DND-41 (cell line): ENCODE measurements around the gene DACH1.

Source experiments
- EZH2 ChIP-seq: IDR thresholded peaks from 3 replicates; pipeline ENCODE4 v1.6.1; 2012; ENCODE audit warnings: borderline replicate concordance, low read depth, mild to moderate bottlenecking, moderate library complexity, low read length, inconsistent platforms; ENCODE audit not compliant: severe bottlenecking
- TF ChIP-seq, protein P1 (sequence below): IDR thresholded peaks from 2 replicates; pipeline ENCODE4 v1.5.1; 2012; ENCODE audit warnings: borderline replicate concordance, low read length, moderate library complexity, mild to moderate bottlenecking; ENCODE audit not compliant: poor library complexity, severe bottlenecking; ENCODE audit errors: extremely low read depth

DNA sequence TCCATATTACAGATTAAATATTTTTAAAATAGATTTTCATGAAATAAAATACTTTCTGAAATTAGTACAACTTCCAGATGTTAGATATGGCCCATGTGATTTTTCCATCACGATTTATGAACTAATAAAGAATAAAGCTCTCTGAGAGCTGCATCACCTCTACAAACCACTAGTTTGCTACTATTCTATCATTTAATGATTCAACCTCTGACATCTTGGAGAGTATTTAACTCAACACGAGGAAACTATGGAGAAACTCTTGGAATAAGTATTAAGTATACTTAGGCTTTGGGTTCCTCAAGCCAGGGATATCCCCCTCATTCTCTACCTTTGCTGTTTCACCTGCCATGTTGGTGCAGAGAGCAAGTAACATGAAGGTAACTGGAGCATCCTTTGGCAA, 55.7 kb downstream of the DACH1 start:
- TF ChIP-seq, protein P1, sequence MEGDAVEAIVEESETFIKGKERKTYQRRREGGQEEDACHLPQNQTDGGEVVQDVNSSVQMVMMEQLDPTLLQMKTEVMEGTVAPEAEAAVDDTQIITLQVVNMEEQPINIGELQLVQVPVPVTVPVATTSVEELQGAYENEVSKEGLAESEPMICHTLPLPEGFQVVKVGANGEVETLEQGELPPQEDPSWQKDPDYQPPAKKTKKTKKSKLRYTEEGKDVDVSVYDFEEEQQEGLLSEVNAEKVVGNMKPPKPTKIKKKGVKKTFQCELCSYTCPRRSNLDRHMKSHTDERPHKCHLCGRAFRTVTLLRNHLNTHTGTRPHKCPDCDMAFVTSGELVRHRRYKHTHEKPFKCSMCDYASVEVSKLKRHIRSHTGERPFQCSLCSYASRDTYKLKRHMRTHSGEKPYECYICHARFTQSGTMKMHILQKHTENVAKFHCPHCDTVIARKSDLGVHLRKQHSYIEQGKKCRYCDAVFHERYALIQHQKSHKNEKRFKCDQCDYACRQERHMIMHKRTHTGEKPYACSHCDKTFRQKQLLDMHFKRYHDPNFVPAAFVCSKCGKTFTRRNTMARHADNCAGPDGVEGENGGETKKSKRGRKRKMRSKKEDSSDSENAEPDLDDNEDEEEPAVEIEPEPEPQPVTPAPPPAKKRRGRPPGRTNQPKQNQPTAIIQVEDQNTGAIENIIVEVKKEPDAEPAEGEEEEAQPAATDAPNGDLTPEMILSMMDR, result no peak
- TF ChIP-seq EZH2, result no peak
